GM11168 (cell line): ENCODE data around the gene RSL24D1.
"Not testable (repeated sequence)": the region's sequence is repeated elsewhere in the genome, so short reads cannot be mapped to it uniquely, and the experiment has no call there.

ENCODE experiments used
- in situ Hi-C: fragments of 300-500 bp; cut with MboI; formaldehyde crosslinking; loops from one replicate; pipeline ENCODE4 v1.12.0; 2022; ENCODE audit warnings: low sequenced_read_pairs; ENCODE audit not compliant: unreplicated experiment

The RSL24D1 gene

DNA sequence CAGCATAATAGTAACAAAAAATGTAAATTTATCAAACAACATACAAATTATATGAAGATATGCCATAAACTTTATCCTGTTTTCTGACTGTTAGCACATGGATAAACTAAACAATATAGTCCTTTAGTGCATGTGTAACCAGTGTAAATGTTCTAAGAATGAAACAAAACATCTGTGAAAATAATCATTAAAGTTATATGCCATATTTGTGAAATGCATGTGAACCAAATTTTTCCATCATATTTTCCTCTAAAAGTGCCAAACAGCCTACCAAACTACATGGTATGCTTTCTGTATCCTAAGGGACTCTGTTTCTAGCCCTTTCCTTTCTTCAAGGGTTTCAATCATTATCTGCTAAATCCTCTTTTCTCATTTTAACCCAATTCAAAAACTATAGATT, 23.9 kb upstream of the RSL24D1 start:
- in situ Hi-C loops: no loop called here

DNA sequence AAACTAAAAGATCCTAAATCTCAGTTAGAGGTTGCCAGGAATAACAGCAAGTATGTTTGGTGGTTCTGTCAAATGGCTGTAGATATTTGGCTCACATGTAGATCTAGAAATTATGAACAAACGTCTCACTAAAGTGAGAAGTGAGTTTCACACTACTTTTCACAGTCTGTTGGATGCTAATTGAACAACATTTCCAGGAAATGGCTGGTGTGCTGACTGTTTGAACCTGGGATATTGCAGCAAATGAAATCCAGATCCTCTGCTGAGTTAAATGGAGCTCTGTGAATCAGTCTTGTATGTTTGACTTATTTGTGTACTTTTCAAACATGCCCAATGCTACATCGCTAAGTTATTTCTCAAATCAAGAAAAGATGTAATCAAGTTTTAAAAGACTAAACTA, 21.3 kb upstream of the RSL24D1 start:
- in situ Hi-C loops: loop anchor here (5.0 to 10.0 kb wide), 2 partner anchors 64 to 217 kb away; no protein-coding TSS in a partner anchor

DNA sequence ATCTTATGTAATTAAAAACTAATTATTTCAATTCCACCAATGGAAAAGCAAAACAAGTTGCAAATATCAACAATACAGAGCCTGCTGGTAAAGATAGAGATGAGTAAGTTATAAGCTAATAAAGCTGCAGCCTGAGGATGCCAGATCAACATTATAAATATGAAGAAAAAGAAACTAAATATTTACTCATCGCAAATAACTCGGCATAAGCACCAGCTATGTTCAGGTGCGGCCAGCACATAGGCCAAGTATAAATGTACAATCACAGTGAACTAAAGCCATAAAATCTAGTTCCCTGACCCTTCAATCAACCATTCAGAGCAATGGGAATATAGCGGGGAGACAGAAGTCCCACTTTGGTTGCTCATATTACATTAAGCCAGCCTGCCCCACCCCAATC, 7.7 kb upstream of the RSL24D1 start:
- in situ Hi-C loops: no loop called here

DNA sequence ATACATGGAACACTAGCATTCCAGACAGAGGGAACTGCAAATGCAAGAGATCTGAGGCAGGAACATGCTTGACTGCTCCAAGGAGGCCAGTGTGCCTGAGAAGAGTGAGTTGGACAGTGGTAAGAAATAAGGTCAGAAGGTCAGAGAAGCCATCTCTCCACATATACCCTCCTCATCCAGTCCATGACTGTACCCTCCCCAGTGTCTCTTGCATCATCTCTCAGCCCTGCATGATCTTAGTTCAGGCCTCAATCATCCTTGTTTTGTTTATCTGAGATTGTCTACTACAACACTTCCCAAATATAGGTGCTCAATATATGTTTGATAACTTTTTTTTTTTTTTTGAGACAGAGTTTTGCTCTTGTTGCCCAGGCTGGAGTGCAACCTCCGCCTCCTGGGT, 5.5 kb upstream of the RSL24D1 start:
- in situ Hi-C loops: no loop called here

DNA sequence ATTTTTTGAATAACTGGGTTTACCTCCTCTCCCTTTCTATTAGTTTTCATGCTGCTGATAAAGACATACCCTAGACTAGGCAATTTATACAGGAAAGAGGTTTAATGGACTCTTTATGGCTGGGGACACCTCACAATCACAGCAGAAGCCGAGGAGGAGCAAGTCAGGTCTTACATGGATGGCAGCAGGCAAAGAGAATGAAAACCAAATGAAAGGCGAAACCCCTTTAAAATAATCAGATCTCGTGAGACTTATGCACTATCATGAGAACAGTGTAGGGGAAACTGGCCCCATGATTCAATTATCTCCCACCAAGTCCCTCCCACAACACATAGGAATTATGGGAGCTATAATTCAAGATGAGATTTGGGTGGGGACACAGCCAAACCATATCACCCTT, 2.0 kb upstream of the RSL24D1 start:
- in situ Hi-C loops: no loop called here

DNA sequence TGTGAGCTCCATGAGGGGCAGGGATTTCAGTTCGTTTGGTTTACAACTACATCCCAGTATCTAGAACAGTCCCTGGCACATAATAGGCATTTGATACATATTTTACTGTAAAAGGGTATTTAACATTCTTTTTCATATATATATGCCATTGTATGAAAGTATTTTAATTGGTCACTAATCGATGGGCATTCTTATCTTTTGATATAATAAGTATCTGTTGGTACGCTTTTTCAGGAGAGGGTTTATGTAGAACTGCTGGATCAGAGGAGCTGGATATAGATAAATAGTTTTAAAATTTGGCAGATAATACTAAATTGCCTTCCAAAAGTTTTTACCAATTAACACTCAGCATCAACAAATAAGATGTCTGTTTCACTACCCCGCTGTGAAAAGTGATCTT, 978 bp upstream of the RSL24D1 start:
- in situ Hi-C loops: no loop called here

DNA sequence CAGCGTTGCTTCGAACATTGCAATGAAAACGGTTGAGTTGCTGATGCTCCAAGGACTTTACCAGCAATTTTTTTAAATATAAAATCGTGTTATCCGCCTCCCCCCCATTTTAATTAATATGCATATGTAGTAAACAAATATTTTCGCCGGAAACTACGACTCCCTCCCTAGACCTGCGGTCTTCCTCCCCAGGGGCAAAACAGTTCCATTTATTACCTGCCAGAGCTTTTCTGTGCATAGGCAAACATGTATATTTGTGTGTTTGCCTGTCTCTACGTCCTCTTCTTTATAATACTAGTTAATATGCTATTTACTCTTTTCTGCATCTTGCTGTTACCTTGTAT, 593 bp upstream of the RSL24D1 start:
- in situ Hi-C loops: no loop called here

DNA sequence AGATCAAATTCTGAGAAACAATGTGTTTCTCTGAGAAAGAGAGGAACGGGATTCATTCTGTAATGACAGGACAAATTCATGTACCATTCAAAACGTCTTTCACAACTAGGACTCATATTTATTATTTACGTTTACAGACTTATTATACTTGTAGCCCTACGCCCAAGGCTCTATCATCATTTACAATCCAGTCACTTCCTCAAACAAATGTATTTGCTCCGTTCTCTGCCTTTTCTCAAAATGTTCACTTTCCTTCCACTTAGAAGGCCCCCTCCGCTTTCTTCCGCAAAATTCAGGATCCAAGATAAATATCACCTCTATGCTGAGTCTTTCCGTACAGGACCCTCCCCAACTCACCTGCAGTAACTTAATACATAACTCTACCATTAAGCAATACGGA, 745 bp downstream of the RSL24D1 start:
- in situ Hi-C loops: no loop called here

DNA sequence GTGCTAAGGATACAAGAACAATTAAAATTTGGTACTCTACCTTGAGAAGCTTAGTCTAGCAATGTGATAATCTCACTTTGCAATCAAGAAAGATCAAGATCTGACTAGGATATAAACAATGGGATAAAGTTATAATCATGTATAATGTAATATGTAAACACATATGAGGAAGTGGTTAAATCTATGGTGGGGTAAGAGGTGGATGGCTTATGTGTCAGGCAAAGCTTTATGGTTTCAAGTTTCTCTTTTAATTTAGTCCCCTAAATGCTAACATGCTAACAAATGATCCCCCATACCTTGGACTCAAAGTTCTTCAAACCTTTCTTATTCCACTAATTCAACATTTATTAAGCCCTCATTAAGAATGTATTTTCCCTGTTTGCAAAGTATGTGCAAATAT, 2.5 kb downstream of the RSL24D1 start:
- in situ Hi-C loops: no loop called here

DNA sequence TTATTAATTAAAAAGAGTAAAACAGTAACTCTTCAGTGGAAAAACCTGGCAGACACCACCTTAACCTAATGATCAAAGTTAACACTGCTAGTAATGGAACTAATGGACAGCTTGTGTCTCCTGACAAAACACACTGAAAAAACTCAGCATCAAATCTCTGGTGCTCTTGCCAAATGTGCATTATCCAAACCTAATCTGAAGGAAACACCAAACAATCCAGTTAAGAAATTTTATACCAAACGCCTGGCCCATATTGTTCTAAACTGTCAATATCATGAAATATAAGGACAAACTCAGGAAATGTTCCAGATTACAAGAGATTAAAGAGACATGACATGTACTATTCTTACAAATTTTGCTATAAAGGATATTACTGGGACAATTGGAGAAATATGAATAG, 10.4 kb downstream of the RSL24D1 start:
- in situ Hi-C loops: no loop called here

DNA sequence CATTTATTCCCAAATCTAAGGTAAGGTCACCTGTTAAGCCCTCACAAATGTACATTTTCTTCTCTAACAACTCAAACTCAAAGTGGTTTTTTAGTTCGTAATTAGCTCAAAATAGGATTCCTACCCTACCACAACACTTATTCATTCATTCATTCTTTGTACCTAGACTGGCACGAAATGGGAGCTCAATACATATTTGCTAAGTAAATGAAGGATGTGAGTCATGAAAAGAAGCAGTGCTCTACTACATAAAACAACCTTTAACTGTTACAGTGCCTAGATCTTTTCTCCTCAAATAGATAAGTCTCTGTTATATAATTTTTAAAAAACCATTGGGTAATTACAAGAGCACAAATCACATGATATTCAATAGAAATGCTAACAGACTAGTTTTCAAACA, 13.1 kb downstream of the RSL24D1 start:
- in situ Hi-C loops: no loop called here

DNA sequence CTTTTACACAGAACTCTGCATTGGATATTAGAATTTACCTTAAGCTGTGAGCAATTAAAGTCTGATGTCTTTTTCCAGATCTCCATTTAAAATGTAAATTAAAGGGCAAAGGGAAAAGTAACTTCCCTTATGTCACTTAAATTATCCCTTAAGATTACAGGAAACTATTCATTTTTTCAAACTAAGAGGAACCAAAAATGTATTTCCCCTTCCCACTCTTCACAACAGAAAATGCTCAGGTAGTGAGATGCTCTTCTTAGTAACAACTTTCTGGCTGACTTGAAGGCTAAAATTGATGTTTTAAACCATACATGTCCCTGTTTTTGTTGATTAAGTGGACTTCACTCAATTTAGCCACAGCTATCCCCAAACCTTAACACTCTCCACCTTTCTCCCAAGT, 17.6 kb downstream of the RSL24D1 start:
- in situ Hi-C loops: no loop called here

DNA sequence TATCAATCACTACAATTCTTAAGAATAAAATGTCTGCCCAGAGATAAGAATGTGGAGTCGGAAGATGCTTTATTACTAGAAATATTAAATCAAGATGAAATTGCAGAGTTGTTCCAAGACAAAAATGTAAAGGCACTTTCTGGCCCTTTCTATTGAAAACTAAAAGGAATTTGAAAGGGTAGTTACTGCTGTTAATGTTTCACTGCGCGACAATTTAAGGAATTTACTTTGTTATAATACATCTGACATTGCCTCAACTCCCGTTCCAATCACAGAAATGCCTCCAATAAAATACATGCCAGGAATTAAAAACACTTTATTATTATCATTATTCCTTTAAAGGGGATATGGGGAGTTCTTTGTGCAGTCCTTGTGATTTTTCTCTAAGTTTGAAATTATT, 26.4 kb downstream of the RSL24D1 start:
- in situ Hi-C loops: no loop called here

DNA sequence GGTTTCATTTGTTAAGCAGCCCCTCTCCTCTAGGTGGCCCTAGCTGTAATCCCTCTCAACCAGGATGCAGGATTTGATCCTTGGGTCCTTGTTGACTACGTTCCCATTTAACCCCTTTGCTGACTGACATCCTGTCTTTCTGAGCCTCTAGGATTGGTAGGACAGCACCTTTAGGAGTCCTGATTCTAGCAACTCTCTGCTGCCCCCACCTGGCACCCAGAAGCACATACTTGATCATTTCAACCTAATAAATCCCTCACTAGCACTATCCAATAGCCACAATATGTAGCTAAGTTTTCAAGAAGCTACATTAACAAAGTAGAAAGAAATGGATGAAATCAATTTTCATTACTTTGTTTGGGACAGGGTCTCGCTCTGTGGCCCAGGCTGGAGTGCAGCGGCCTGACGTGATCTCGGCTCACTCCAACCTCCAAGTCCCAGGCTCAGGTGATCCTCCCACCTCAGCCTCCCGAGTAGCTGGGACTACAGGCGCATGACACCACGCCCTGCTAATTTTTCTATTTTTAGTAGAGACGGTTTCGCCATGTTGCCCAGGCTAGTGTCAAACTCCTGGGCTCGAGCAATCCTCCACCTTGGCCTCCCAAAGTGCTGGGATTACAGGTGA, 28.3 kb downstream of the RSL24D1 start:
- in situ Hi-C loops: no loop called here

DNA sequence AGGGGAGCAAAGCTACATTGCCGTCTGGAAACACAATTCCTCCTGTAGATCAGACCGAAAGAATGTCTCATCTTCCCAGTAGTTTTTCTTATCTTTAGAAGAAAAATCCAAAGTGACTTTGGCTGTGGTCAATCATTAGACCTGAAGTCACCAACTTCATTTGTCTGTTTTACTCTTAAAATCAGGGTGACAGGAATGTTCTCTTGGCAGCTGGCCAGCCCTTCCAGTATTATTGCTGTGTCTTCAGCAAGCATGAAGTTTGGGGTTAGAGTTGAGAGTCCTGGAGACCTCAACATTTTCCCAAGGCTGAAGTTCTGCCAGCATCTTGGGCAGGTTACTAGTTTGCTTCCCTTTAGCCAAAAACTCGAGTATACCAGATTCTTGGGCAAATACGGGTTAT, 32.5 kb downstream of the RSL24D1 start:
- in situ Hi-C loops: no loop called here

DNA sequence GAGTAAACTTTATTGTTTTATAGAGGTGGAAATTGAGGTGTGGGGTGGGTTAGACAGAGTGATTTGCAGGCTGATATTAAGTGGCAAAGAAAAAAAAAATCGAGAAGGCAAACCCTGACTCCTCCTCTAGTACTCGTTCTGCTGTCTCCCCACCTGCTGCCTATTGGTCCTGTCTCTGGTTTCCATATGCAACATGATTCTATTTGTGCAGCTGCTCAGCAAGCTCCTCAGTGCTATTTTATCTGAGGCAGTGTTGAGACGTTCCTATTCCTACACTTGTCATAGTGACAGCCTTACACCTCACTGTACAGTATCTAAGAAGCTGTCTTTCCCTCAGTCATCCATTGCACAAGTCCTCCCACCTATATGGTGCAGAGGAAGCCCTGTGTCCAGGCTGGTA, 45.1 kb downstream of the RSL24D1 start:
- in situ Hi-C loops: no loop called here

DNA sequence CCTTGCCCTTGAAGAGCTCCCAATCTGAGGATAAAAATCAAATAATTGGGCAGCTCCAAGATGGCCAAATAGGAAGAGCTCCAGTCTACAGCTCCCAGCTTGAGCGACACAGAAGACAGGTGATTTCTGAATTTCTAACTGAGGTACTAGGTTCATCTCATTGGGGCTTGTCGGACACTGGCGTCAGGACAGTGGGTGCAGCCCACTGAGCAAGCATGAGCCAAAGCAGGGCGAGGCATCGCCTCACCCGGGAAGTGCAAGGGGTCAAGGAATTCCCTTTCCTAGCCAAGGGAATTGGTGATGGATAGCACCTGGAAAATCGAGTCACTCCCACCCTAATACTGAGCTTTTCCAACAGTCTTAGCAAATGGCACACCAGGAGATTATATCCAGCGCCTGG, 53.6 kb downstream of the RSL24D1 start:
- in situ Hi-C loops: not testable (repeated sequence)

DNA sequence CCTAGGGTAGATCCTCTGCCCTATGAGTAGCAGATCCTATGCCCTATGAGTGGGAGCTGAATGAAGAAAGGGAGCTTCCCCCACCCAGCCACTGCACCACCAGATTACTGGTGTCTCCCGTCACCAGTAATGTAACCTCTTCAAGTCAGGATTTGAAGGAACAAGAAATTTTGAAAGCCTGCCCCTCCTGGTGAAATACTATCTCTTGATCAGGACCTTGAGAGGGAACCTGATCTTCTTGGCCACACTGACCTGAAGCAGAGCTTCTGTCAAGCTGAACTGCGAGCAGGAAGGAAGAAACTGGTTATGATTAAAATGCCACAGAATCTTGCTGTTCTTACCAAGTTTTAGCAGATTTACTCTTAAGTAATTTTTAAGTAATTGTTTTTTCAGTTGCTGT, 62.8 kb downstream of the RSL24D1 start:
- in situ Hi-C loops: no loop called here

DNA sequence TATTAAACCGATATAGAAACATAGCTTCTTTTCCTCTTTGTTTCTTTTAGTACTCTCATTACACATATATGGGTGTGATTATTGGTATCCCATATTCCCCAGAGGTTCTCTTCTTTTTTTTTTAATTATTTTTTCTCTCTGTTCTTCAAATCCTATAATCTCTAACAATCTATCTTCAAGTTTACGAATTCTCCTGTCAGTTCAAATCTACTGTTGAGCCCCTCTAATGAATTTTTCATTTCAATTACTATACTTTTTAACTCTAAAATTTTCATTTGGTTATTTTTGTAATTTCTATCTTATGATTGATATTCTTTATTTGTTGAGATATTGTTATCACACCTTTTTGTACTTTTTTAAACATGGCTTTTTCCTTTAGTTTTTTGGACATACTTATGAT, 64.1 kb downstream of the RSL24D1 start:
- in situ Hi-C loops: no loop called here
